WTC11 (cell line): ENCODE results near the gene CACNA1D. TPM values are rescaled to one million over a fixed set of nuclear protein-coding genes. Genes with fewer than 3 reads are reported as not detected.

Experiments used
- ATAC-seq: fragments of 200-7000 bp; cut with Tn5 transposase; 2 replicates; pipeline ENCODE4 v1.10.0; 2021; ENCODE audit warnings: mild to moderate bottlenecking, moderate library complexity
- CTCF ChIA-PET: fragments of 300-600 bp; sonication (Branson Sonifier 250); formaldehyde crosslinking; loops from one replicate; lab custom pipeline; 2021; ENCODE audit warnings: antibody characterized with exemption; lab: Charles Lee
- POLR2A ChIA-PET: fragments of 350-600 bp; sonication (Branson Sonifier 250); formaldehyde crosslinking; loops from one replicate; lab custom pipeline; 2021; ENCODE audit warnings: antibody characterized with exemption; lab: Charles Lee
- DNase-seq: peaks from one replicate; pipeline ENCODE4 v3.0.0; 2021; ENCODE audit warnings: low spot score
- H3K27ac Mint-ChIP-seq: 2 replicates; pipeline ENCODE4 v1.8.0; 2021; ENCODE audit warnings: mixed read lengths
- H3K27me3 Mint-ChIP-seq: 2 replicates; pipeline ENCODE4 v1.8.0; 2021; ENCODE audit warnings: low read depth, mild to moderate bottlenecking, moderate library complexity, mixed read lengths
- H3K36me3 Mint-ChIP-seq: 2 replicates; pipeline ENCODE4 v1.8.0; 2021; ENCODE audit warnings: mixed read lengths
- H3K4me1 Mint-ChIP-seq: 2 replicates; pipeline ENCODE4 v1.8.0; 2022; ENCODE audit warnings: mixed read lengths
- H3K4me3 Mint-ChIP-seq: 2 replicates; pipeline ENCODE4 v1.8.0; 2021; ENCODE audit warnings: mild to moderate bottlenecking, moderate library complexity, mixed read lengths
- H3K9me3 Mint-ChIP-seq: 2 replicates; pipeline ENCODE4 v1.8.0; 2021; ENCODE audit warnings: mixed read lengths
- CREB1 ChIP-seq: sonication (generic); formaldehyde crosslinking; IDR thresholded peaks from 2 replicates; pipeline ENCODE4 v1.8.0; 2023; ENCODE audit warnings: mild to moderate bottlenecking, missing genetic modification reagents
- CREM ChIP-seq: sonication (generic); formaldehyde crosslinking; IDR thresholded peaks from 2 replicates; pipeline ENCODE4 v1.8.1; 2022; ENCODE audit warnings: mild to moderate bottlenecking, missing genetic modification reagents, moderate library complexity
- ELF4 ChIP-seq: sonication (generic); formaldehyde crosslinking; IDR thresholded peaks from 2 replicates; pipeline ENCODE4 v1.8.1; 2022; ENCODE audit warnings: low read depth, mild to moderate bottlenecking, moderate library complexity, missing genetic modification reagents
- EMX1 ChIP-seq: fragments of 250-450 bp; sonication (Bioruptor Pico); IDR thresholded peaks from 2 replicates; pipeline ENCODE4 v1.8.0; 2021; ENCODE audit warnings: mild to moderate bottlenecking
- RELA ChIP-seq: sonication (generic); formaldehyde crosslinking; IDR thresholded peaks from 2 replicates; pipeline ENCODE4 v1.8.1; 2022; ENCODE audit warnings: missing genetic modification reagents, mild to moderate bottlenecking, borderline replicate concordance
- SMAD4 ChIP-seq: sonication (generic); formaldehyde crosslinking; IDR thresholded peaks from 2 replicates; pipeline ENCODE4 v1.8.0; 2022; ENCODE audit warnings: mild to moderate bottlenecking, missing genetic modification reagents
- SP1 ChIP-seq: sonication (generic); formaldehyde crosslinking; conservative IDR thresholded peaks from 2 replicates; pipeline ENCODE4 v1.8.1; 2022; ENCODE audit warnings: missing genetic modification reagents
- TEAD4 ChIP-seq: sonication (generic); formaldehyde crosslinking; IDR thresholded peaks from 2 replicates; pipeline ENCODE4 v1.8.0; 2022; ENCODE audit warnings: mild to moderate bottlenecking, missing genetic modification reagents
- ZNF219 ChIP-seq: sonication (generic); formaldehyde crosslinking; IDR thresholded peaks from 2 replicates; pipeline ENCODE4 v1.8.0; 2023; ENCODE audit warnings: missing genetic modification reagents, mild to moderate bottlenecking, borderline replicate concordance
- total RNA-seq: library from RNA; stranded (reverse); gene quantifications from 3 replicates; pipeline ENCODE4 v1.2.3, GENCODE V29; 2021
- TF ChIP-seq, protein P1 (sequence below): sonication (generic); formaldehyde crosslinking; IDR thresholded peaks from 2 replicates; pipeline ENCODE4 v1.8.1; 2023; ENCODE audit warnings: mild to moderate bottlenecking, missing genetic modification reagents, borderline replicate concordance
- TF ChIP-seq, protein P2 (sequence below): sonication (generic); formaldehyde crosslinking; IDR thresholded peaks from 2 replicates; pipeline ENCODE4 v1.8.1; 2022; ENCODE audit warnings: missing genetic modification reagents, borderline replicate concordance
- TF ChIP-seq, protein P3 (sequence below): sonication (generic); formaldehyde crosslinking; IDR thresholded peaks from 2 replicates; pipeline ENCODE4 v1.8.1; 2023; ENCODE audit warnings: mild to moderate bottlenecking, moderate library complexity, missing genetic modification reagents
- TF ChIP-seq, protein P4 (sequence below): sonication (generic); formaldehyde crosslinking; conservative IDR thresholded peaks from 2 replicates; pipeline ENCODE4 v1.8.1; 2023; ENCODE audit warnings: mild to moderate bottlenecking, low read depth, missing genetic modification reagents, moderate library complexity
- TF ChIP-seq, protein P5 (sequence below): fragments of 250-450 bp; sonication (Bioruptor Pico); IDR thresholded peaks from 2 replicates; pipeline ENCODE4 v1.9.0; 2021; ENCODE audit warnings: mild to moderate bottlenecking, borderline replicate concordance
- TF ChIP-seq, protein P6 (sequence below): fragments of 250-450 bp; sonication (Bioruptor Pico); IDR thresholded peaks from 2 replicates; pipeline ENCODE4 v1.9.0; 2021; ENCODE audit warnings: moderate library complexity, mild to moderate bottlenecking, inconsistent platforms, borderline replicate concordance
- TF ChIP-seq, protein P7 (sequence below): sonication (generic); formaldehyde crosslinking; IDR thresholded peaks from 2 replicates; pipeline ENCODE4 v1.8.1; 2022; ENCODE audit warnings: low read depth, missing genetic modification reagents, borderline replicate concordance

CACNA1D gene
- total RNA-seq, 1 experiment from 2014 or later: 2.3 TPM

DNA sequence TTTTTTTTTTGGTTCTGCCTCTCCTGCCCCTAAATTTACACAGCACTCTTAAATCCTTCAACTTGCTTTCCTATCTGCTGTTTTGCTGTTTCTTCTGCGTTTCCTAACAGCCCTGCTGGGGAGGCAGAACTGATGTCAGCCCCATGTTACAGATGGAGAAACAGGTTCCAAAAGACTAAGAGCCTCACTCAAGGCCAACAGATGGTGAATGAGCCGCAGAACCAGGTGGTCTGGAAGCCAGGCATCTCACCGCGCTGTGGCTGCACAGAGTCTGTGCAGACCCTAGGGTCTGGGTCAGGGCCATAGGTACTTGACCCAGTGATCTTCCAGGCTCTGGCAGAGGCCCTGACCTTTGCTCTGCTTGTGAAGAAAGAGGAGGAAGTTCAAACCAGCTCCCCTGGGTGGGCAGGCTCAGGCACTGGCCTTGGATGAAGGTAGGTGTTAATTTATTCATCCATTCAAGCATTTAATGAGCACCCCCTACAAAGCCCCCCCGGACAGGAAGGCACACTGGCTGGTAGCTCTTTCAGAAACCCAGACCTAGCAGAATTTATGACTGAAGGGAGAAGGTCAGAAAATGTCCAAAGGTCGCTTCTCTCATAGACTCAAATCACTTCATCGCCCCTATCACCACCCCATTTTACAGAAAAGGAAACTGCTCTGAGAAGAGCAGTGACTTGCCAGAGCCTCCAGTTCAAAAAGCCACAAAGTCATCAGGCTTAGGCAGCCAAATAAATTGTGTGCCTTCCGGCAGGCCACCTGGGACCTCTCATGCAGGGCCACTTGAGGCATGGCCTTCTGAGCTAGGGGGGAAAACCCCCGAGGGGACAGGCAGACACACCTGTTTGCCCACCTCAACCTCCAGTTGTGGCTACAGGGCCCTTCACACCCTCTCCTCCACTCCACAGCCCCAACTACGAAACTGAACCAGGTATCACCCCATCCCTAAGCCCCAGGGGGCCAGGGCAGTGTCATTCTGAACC is 349.1 kb downstream of the CACNA1D start:
- Mint-ChIP-seq H3K9me3 (no peaks in the 10 kb centered on the region), H3K36me3 (peaks cover 2% of the 10 kb centered on the region; the same call in 1 of the 2 replicates), H3K4me1 (peaks cover 40% of the 10 kb centered on the region), H3K27ac (no peak overlapping the region; the same call in none of the 2 replicates), H3K27me3 (peaks cover 18% of the 10 kb centered on the region), H3K4me3 (no peak overlapping the region; the same call in 1 of the 2 replicates)
- DNase-seq (no peak), ATAC-seq (no peak)
- ChIA-PET POLR2A (no interaction called here), CTCF (no interaction called here)
- TF ChIP-seq RELA (CRISPR knock-in tag) (no peak), TEAD4 (no peak), CREM (no peak), ELF4 (CRISPR knock-in tag) (no peak), SMAD4 (CRISPR knock-in tag) (no peak), ZNF219 (CRISPR knock-in tag) (no peak), SP1 (CRISPR knock-in tag) (no peak), CREB1 (CRISPR knock-in tag) (no peak), EMX1 (CRISPR knock-in tag) (no peak)
- TF ChIP-seq, protein P1, sequence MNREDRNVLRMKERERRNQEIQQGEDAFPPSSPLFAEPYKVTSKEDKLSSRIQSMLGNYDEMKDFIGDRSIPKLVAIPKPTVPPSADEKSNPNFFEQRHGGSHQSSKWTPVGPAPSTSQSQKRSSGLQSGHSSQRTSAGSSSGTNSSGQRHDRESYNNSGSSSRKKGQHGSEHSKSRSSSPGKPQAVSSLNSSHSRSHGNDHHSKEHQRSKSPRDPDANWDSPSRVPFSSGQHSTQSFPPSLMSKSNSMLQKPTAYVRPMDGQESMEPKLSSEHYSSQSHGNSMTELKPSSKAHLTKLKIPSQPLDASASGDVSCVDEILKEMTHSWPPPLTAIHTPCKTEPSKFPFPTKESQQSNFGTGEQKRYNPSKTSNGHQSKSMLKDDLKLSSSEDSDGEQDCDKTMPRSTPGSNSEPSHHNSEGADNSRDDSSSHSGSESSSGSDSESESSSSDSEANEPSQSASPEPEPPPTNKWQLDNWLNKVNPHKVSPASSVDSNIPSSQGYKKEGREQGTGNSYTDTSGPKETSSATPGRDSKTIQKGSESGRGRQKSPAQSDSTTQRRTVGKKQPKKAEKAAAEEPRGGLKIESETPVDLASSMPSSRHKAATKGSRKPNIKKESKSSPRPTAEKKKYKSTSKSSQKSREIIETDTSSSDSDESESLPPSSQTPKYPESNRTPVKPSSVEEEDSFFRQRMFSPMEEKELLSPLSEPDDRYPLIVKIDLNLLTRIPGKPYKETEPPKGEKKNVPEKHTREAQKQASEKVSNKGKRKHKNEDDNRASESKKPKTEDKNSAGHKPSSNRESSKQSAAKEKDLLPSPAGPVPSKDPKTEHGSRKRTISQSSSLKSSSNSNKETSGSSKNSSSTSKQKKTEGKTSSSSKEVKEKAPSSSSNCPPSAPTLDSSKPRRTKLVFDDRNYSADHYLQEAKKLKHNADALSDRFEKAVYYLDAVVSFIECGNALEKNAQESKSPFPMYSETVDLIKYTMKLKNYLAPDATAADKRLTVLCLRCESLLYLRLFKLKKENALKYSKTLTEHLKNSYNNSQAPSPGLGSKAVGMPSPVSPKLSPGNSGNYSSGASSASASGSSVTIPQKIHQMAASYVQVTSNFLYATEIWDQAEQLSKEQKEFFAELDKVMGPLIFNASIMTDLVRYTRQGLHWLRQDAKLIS (CRISPR knock-in tag): no peak
- TF ChIP-seq, protein P2, sequence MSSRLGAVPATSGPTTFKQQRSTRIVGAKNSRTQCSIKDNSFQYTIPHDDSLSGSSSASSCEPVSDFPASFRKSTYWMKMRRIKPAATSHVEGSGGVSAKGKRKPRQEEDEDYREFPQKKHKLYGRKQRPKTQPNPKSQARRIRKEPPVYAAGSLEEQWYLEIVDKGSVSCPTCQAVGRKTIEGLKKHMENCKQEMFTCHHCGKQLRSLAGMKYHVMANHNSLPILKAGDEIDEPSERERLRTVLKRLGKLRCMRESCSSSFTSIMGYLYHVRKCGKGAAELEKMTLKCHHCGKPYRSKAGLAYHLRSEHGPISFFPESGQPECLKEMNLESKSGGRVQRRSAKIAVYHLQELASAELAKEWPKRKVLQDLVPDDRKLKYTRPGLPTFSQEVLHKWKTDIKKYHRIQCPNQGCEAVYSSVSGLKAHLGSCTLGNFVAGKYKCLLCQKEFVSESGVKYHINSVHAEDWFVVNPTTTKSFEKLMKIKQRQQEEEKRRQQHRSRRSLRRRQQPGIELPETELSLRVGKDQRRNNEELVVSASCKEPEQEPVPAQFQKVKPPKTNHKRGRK (CRISPR knock-in tag): no peak
- TF ChIP-seq, protein P3, sequence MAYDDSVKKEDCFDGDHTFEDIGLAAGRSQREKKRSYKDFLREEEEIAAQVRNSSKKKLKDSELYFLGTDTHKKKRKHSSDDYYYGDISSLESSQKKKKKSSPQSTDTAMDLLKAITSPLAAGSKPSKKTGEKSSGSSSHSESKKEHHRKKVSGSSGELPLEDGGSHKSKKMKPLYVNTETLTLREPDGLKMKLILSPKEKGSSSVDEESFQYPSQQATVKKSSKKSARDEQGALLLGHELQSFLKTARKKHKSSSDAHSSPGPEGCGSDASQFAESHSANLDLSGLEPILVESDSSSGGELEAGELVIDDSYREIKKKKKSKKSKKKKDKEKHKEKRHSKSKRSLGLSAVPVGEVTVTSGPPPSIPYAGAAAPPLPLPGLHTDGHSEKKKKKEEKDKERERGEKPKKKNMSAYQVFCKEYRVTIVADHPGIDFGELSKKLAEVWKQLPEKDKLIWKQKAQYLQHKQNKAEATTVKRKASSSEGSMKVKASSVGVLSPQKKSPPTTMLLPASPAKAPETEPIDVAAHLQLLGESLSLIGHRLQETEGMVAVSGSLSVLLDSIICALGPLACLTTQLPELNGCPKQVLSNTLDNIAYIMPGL (CRISPR knock-in tag): no peak
- TF ChIP-seq, protein P4, sequence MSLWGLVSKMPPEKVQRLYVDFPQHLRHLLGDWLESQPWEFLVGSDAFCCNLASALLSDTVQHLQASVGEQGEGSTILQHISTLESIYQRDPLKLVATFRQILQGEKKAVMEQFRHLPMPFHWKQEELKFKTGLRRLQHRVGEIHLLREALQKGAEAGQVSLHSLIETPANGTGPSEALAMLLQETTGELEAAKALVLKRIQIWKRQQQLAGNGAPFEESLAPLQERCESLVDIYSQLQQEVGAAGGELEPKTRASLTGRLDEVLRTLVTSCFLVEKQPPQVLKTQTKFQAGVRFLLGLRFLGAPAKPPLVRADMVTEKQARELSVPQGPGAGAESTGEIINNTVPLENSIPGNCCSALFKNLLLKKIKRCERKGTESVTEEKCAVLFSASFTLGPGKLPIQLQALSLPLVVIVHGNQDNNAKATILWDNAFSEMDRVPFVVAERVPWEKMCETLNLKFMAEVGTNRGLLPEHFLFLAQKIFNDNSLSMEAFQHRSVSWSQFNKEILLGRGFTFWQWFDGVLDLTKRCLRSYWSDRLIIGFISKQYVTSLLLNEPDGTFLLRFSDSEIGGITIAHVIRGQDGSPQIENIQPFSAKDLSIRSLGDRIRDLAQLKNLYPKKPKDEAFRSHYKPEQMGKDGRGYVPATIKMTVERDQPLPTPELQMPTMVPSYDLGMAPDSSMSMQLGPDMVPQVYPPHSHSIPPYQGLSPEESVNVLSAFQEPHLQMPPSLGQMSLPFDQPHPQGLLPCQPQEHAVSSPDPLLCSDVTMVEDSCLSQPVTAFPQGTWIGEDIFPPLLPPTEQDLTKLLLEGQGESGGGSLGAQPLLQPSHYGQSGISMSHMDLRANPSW: no peak
- TF ChIP-seq, protein P5, sequence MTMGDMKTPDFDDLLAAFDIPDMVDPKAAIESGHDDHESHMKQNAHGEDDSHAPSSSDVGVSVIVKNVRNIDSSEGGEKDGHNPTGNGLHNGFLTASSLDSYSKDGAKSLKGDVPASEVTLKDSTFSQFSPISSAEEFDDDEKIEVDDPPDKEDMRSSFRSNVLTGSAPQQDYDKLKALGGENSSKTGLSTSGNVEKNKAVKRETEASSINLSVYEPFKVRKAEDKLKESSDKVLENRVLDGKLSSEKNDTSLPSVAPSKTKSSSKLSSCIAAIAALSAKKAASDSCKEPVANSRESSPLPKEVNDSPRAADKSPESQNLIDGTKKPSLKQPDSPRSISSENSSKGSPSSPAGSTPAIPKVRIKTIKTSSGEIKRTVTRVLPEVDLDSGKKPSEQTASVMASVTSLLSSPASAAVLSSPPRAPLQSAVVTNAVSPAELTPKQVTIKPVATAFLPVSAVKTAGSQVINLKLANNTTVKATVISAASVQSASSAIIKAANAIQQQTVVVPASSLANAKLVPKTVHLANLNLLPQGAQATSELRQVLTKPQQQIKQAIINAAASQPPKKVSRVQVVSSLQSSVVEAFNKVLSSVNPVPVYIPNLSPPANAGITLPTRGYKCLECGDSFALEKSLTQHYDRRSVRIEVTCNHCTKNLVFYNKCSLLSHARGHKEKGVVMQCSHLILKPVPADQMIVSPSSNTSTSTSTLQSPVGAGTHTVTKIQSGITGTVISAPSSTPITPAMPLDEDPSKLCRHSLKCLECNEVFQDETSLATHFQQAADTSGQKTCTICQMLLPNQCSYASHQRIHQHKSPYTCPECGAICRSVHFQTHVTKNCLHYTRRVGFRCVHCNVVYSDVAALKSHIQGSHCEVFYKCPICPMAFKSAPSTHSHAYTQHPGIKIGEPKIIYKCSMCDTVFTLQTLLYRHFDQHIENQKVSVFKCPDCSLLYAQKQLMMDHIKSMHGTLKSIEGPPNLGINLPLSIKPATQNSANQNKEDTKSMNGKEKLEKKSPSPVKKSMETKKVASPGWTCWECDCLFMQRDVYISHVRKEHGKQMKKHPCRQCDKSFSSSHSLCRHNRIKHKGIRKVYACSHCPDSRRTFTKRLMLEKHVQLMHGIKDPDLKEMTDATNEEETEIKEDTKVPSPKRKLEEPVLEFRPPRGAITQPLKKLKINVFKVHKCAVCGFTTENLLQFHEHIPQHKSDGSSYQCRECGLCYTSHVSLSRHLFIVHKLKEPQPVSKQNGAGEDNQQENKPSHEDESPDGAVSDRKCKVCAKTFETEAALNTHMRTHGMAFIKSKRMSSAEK (CRISPR knock-in tag): no peak
- TF ChIP-seq, protein P6, sequence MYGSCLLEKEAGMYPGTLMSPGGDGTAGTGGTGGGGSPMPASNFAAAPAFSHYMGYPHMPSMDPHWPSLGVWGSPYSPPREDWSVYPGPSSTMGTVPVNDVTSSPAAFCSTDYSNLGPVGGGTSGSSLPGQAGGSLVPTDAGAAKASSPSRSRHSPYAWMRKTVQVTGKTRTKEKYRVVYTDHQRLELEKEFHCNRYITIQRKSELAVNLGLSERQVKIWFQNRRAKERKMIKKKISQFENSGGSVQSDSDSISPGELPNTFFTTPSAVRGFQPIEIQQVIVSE: no peak
- TF ChIP-seq, protein P7, sequence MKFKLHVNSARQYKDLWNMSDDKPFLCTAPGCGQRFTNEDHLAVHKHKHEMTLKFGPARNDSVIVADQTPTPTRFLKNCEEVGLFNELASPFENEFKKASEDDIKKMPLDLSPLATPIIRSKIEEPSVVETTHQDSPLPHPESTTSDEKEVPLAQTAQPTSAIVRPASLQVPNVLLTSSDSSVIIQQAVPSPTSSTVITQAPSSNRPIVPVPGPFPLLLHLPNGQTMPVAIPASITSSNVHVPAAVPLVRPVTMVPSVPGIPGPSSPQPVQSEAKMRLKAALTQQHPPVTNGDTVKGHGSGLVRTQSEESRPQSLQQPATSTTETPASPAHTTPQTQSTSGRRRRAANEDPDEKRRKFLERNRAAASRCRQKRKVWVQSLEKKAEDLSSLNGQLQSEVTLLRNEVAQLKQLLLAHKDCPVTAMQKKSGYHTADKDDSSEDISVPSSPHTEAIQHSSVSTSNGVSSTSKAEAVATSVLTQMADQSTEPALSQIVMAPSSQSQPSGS (CRISPR knock-in tag): no peak
